BJ (cell line): ENCODE data around the gene LMX1B. TPM values are rescaled to one million over a fixed set of nuclear protein-coding genes. Genes with fewer than 3 reads are reported as not detected.

Experiments
- CTCF ChIA-PET: fragments of 350-600 bp; formaldehyde crosslinking; extraction: SDS; loops from one replicate; lab custom pipeline; 2021; ENCODE audit warnings: antibody characterized with exemption, inconsistent platforms; lab: Yijun Ruan, JAX
- POLR2A ChIA-PET: fragments of 300-600 bp; sonication (Branson Sonifier 250); formaldehyde crosslinking; extraction: SDS; loops from one replicate; lab custom pipeline; 2021; ENCODE audit warnings: antibody characterized with exemption; lab: Charles Lee
- DNase-seq: peaks from one replicate; pipeline ENCODE4 v3.0.0-alpha.2; 2011; ENCODE audit warnings: low read depth
- H3K27me3 ChIP-seq: 2 replicates; pipeline ENCODE4 v1.6.0; 2011; ENCODE audit warnings: low read length; ENCODE audit not compliant: control insufficient read depth, insufficient read depth
- H3K36me3 ChIP-seq: 2 replicates; pipeline ENCODE4 v1.5.1; 2011; ENCODE audit warnings: low read length; ENCODE audit not compliant: control insufficient read depth, insufficient read depth
- H3K4me3 ChIP-seq: 2 replicates; pipeline ENCODE4 v1.5.1; 2011; ENCODE audit warnings: low read depth, mild to moderate bottlenecking, control low read depth, low read length
- polyA plus RNA-seq: library from polyadenylated mRNA; depleted of rRNA; stranded (reverse); fragments of >200 nt; gene quantifications from 2 replicates; pipeline ENCODE4 v1.2.3, GENCODE V29; 2011
- TF ChIP-seq, protein P1 (sequence below): IDR thresholded peaks from 2 replicates; pipeline ENCODE4 v1.5.1; 2011; ENCODE audit warnings: low read depth, mild to moderate bottlenecking, control low read depth, inconsistent platforms, low read length, moderate library complexity; ENCODE audit not compliant: insufficient read depth

Gene LMX1B
- polyA plus RNA-seq, 1 experiment: not detected

DNA sequence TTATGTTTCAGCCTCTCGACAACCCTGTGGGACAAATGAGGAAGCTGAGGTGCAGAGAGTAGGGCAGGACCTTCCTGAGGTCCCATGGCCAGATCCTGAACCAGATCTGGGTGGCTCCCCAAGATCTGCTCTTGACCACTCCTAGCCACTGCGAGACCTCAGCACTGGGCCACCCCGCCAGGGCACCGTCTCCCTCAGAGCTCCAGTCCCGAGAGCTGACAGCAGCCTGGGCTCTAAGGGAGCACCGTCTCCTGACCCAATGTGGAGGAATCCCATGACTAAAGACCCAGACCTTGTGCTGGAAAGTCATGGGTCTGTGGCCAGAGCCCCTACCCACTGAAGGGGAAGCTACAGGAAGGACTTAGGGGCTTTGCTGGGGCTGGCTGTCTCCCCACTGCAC lies 4.5 kb upstream of the LMX1B start:
- peaks cover 42% of the 10 kb centered on the region for H3K27me3 ChIP-seq
- POLR2A ChIA-PET: no interaction called here

DNA sequence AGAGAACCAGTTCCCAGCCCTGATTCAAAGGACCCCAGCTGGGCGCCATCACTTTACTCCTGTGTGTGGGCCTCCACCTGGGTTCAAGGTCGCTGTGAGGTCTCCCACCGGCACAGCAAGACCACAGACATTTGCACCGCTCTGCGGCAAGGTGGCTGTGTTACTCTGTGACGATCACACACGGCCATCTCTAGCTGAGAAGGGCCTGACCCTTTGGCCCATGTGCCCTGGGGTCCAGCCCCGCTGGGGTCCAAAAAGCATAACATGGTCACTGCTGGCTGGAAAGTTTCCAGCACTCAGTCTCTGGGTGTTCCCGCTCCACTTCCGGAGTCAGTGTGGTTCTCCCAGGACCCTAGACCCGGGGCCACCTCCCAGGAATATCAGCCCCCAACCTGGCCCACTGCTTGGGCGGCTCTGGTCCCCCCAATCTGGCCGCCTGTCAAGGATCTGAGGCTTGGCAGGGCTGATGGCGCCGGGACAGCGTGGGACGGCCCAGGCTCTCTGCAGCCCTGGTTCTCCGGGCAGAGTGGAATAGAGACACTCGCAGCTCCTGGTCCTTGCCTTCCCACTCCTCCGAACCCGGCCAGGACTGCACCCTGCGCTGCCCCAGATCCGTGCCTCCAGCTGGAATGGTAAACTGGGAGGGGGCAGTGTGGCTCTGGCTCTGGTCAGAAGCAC lies 3.9 kb upstream of the LMX1B start:
- Histone ChIP-seq H3K36me3 (no peaks in the 10 kb centered on the region), H3K27me3 (peaks cover 49% of the 10 kb centered on the region), H3K4me3 (no peak overlapping the region)
- no peak for DNase-seq
- POLR2A ChIA-PET: no interaction called here
- TF ChIP-seq, protein P1, sequence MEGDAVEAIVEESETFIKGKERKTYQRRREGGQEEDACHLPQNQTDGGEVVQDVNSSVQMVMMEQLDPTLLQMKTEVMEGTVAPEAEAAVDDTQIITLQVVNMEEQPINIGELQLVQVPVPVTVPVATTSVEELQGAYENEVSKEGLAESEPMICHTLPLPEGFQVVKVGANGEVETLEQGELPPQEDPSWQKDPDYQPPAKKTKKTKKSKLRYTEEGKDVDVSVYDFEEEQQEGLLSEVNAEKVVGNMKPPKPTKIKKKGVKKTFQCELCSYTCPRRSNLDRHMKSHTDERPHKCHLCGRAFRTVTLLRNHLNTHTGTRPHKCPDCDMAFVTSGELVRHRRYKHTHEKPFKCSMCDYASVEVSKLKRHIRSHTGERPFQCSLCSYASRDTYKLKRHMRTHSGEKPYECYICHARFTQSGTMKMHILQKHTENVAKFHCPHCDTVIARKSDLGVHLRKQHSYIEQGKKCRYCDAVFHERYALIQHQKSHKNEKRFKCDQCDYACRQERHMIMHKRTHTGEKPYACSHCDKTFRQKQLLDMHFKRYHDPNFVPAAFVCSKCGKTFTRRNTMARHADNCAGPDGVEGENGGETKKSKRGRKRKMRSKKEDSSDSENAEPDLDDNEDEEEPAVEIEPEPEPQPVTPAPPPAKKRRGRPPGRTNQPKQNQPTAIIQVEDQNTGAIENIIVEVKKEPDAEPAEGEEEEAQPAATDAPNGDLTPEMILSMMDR: no peak
- CTCF ChIA-PET: interaction anchor here (0.9 to 6.2 kb wide), 3 partner anchors 12 to 172 kb away, joined by 3 to 38 read pairs (median 7); no protein-coding TSS in a partner anchor

More for the DNA sequence above, 4.5 kb upstream of the LMX1B start:
- Histone ChIP-seq H3K4me3 (no peak overlapping the region), H3K36me3 (no peaks in the 10 kb centered on the region)
- TF ChIP-seq, protein P1: no peak
- DNase-seq: no peak
- CTCF ChIA-PET: interaction anchor here (0.7 to 6.2 kb wide), 3 partner anchors 15 to 173 kb away, joined by 3 to 38 read pairs (median 7); no protein-coding TSS in a partner anchor

DNA sequence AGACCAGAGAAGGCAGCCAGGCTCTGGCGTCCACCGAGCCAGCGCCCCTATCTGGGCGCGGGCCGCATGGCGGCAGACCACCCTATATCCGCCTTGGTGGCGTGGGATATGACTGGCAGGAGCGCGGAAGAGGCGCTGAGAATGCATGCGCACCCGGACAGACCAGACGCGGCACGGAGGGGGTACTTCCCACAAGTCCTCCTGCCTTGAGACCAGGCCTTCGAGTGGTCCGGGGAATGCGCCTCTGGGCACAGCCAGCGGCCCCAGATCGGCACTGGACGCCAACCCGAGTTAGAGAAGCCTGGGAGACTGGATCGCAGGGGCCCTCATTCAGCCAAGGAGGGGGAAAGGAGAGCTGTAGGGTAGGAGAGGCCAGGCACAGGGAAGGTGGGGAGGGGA lies 2.5 kb upstream of the LMX1B start:
- ChIA-PET CTCF (interaction anchor here (0.6 to 6.2 kb wide), 6 partner anchors 8 to 1522 kb away, joined by 3 to 38 read pairs (median 4); no protein-coding TSS in a partner anchor), POLR2A (no interaction called here)
- peaks cover 58% of the 10 kb centered on the region for H3K27me3 ChIP-seq
- no peak overlapping the region for H3K4me3 ChIP-seq
- H3K36me3 ChIP-seq: no peaks in the 10 kb centered on the region
- TF ChIP-seq, protein P1: no peak
- no peak for DNase-seq

DNA sequence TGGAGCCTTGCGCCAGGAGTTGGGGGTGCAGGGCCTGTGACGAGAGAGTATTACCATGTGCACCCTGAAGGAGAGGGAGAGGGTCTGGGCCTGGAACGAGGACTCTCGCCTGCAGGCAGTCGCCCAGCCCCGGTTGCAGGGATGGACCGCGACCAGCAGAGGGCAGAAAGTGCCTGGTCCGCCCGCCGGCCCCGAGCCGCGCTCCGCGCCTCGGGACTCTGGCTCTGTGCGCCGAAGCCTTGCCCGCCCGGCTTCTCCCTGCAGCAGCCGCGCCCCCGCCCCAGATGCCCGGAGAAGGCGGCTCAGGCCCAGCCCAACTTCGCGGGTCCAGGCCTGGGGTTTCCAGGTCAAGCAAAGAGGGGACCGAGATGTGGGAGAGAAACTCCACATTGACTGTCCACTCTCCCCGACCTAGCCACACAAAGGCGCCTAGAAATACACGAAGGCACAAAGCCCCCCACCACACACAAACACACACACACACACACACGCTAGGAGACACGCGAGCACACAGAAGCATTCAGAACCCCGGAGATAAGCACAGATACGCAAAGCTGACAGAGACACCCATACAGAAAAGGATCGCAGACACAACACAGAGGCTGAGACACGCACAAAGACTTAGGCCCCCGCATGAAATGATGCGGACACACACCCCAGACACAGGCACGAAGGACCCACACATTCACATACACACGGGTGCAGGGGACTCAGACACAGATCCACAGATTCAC lies 2.0 kb upstream of the LMX1B start:
- CTCF ChIA-PET: interaction anchor here (0.6 to 6.2 kb wide), 6 partner anchors 9 to 1522 kb away, joined by 3 to 38 read pairs (median 4); no protein-coding TSS in a partner anchor
- POLR2A ChIA-PET: no interaction called here
- peaks cover 61% of the 10 kb centered on the region for H3K27me3 ChIP-seq
- H3K4me3 ChIP-seq: no peak overlapping the region
- no peaks in the 10 kb centered on the region for H3K36me3 ChIP-seq
- TF ChIP-seq, protein P1: peak; percentile 82
- no peak for DNase-seq

DNA sequence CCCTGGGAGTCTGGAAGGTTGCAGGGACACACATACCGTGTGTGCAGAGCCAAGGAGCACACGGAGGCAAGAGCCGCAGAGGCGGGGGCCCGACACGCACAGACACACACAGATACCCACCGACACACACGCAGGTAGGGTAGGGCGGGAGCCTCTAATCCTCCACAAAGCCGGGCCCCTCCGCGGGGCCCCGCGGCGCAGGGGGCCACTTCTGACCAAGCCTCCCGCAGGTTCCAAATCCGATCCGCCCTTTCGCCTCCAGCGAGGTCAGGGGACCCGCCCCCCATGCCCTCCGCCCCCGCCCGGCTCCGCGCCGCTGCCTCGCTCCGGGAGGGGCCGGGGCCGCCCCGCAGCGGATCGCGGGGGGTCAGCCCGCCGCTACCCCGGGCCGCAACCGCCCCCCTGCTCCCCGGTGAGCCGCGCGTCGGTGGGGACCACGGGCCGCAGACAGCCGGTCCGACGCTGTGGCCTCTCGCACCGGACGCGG lies 1.4 kb upstream of the LMX1B start:
- Histone ChIP-seq H3K36me3 (no peaks in the 10 kb centered on the region), H3K27me3 (peaks cover 65% of the 10 kb centered on the region), H3K4me3 (no peak overlapping the region)
- ChIA-PET POLR2A (no interaction called here), CTCF (interaction anchor here (0.7 to 6.2 kb wide), 4 partner anchors 10 to 169 kb away, joined by 3 to 38 read pairs (median 4); no protein-coding TSS in a partner anchor)
- TF ChIP-seq, protein P1: no peak
- DNase-seq: no peak
